C4-2B (cell line): ENCODE data around the gene POU2F1.

Experiments
- CTCF ChIP-seq: fragments of 450-650 bp; conservative IDR thresholded peaks from 2 replicates; pipeline ENCODE4 v1.5.1; 2017; ENCODE audit warnings: mild to moderate bottlenecking
- ZFX ChIP-seq: fragments of 450-650 bp; IDR thresholded peaks from 2 replicates; pipeline ENCODE4 v1.6.1; 2017

DNA sequence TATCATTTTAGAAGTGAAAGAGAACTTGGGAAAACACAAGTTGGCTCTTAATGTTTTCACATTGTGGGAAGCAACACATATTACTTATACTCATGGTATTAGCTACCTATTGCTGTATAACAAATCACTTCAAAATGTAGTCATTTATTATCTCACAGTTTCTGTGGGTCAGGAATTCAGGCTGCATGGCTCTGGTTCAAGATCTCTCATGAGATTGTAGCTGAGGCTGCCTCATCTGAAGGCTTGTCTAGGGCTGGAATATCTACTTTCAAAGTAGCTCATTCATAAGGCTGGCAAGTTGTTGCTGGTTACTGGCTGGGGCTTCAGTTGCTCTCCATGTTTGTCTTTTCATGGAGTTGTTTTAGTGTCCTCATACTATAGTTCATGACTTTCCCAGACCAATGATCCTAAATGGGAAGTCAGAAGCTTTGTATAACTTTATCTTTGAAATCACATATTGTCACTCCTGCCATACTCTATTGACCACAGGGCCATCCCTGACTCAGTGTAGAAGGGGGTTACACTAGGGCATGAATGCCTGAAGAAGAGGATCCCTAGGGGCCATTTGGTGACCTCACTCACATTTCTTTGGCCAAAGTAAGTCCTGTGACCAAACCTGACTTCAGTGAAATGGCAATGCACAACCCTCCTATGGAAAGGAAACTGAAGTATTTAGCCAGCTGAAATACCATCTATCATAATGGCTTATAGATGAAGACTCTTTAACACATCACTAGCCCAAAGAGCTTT, 37.9 kb upstream of the POU2F1 start:
- TF ChIP-seq CTCF: no peak
- TF ChIP-seq ZFX: no peak
